C4-2B (cell line): ENCODE data around the gene TNK2.

Experiments used
- CTCF ChIP-seq: fragments of 450-650 bp; conservative IDR thresholded peaks from 2 replicates; pipeline ENCODE4 v1.5.1; 2017; ENCODE audit warnings: mild to moderate bottlenecking
- ZFX ChIP-seq: fragments of 450-650 bp; IDR thresholded peaks from 2 replicates; pipeline ENCODE4 v1.6.1; 2017

- TF ChIP-seq CTCF, result no peak
- no peak; the same call in 1 of the 2 replicates for TF ChIP-seq ZFX
Observed at GRCh38 chr3:195895861-195896360, 12.4 kb downstream of the TNK2 start.
